H9 (cell line): ENCODE measurements around the gene WDR64. TPM values are rescaled to one million over a fixed set of nuclear protein-coding genes. Genes with fewer than 3 reads are reported as not detected.

Source experiments
- DNase-seq: peaks from one replicate; pipeline ENCODE4 v3.0.0-alpha.2; 2017
- H2AFZ ChIP-seq: one replicate; pipeline ENCODE4 v1.6.1; 2013; ENCODE audit warnings: mild to moderate bottlenecking, low read length, control low read depth, moderate library complexity
- H2AK5ac ChIP-seq: 2 replicates; pipeline ENCODE4 v1.6.1; 2013; ENCODE audit warnings: low read length, control low read depth, mixed read lengths; ENCODE audit not compliant: insufficient read length
- H2BK120ac ChIP-seq: one replicate; pipeline ENCODE4 v1.6.1; 2013; ENCODE audit warnings: low read depth, mild to moderate bottlenecking, low read length, control low read depth, inconsistent platforms; ENCODE audit not compliant: poor library complexity, severe bottlenecking
- H2BK12ac ChIP-seq: 2 replicates; pipeline ENCODE4 v1.6.1; 2013; ENCODE audit warnings: low read length, control low read depth, mixed read lengths, low read depth; ENCODE audit not compliant: insufficient read length
- H2BK15ac ChIP-seq: 2 replicates; pipeline ENCODE4 v1.6.1; 2013; ENCODE audit warnings: low read depth, low read length, control low read depth
- H2BK20ac ChIP-seq: one replicate; pipeline ENCODE4 v1.6.1; 2013; ENCODE audit warnings: low read depth, mild to moderate bottlenecking, low read length, control low read depth, inconsistent platforms; ENCODE audit not compliant: poor library complexity, severe bottlenecking
- H2BK5ac ChIP-seq: 2 replicates; pipeline ENCODE4 v1.6.1; 2013; ENCODE audit warnings: low read length, control low read depth, mixed read lengths; ENCODE audit not compliant: insufficient read length
- H3K14ac ChIP-seq: 2 replicates; pipeline ENCODE4 v1.6.1; 2013; ENCODE audit warnings: low read length, control low read depth; ENCODE audit not compliant: insufficient read depth
- H3K18ac ChIP-seq: 2 replicates; pipeline ENCODE4 v1.6.1; 2013; ENCODE audit warnings: low read depth, mild to moderate bottlenecking, mixed read lengths, low read length, control low read depth; ENCODE audit not compliant: insufficient read length
- H3K23ac ChIP-seq: 2 replicates; pipeline ENCODE4 v1.6.1; 2013; ENCODE audit warnings: low read length, control low read depth, mixed read lengths, low read depth; ENCODE audit not compliant: insufficient read length
- H3K23me2 ChIP-seq: 2 replicates; pipeline ENCODE4 v1.6.1; 2013; ENCODE audit warnings: low read depth, mild to moderate bottlenecking, mixed read lengths, low read length, control low read depth; ENCODE audit not compliant: insufficient read length, poor library complexity, severe bottlenecking
- H3K27ac ChIP-seq: 2 replicates; pipeline ENCODE4 v1.5.1; 2013; ENCODE audit warnings: low read length, control low read depth, mixed read lengths, low read depth; ENCODE audit not compliant: insufficient read length
- H3K27me3 ChIP-seq: 2 replicates; pipeline ENCODE4 v1.6.1; 2013; ENCODE audit warnings: low read length, control low read depth, inconsistent platforms; ENCODE audit not compliant: insufficient read depth
- H3K4ac ChIP-seq: 2 replicates; pipeline ENCODE4 v1.6.1; 2013; ENCODE audit warnings: low read depth, mild to moderate bottlenecking, control low read depth, inconsistent platforms, low read length, moderate library complexity
- H3K4me1 ChIP-seq: 2 replicates; pipeline ENCODE4 v1.6.1; 2013; ENCODE audit warnings: low read length, control low read depth, inconsistent platforms; ENCODE audit not compliant: insufficient read depth
- H3K4me2 ChIP-seq: 2 replicates; pipeline ENCODE4 v1.6.1; 2013; ENCODE audit warnings: low read length, control low read depth, mixed read lengths; ENCODE audit not compliant: insufficient read length, insufficient read depth
- H3K56ac ChIP-seq: 2 replicates; pipeline ENCODE4 v1.6.1; 2013; ENCODE audit warnings: low read depth, mild to moderate bottlenecking, mixed read lengths, low read length, control low read depth; ENCODE audit not compliant: insufficient read length
- H3K79me1 ChIP-seq: 2 replicates; pipeline ENCODE4 v1.6.1; 2013; ENCODE audit warnings: low read depth, mild to moderate bottlenecking, moderate library complexity, low read length, control low read depth, inconsistent platforms; ENCODE audit not compliant: insufficient read depth, poor library complexity, severe bottlenecking
- H3K79me2 ChIP-seq: 2 replicates; pipeline ENCODE4 v1.6.1; 2013; ENCODE audit warnings: low read length, control low read depth, inconsistent platforms; ENCODE audit not compliant: insufficient read depth
- H3K9ac ChIP-seq: 2 replicates; pipeline ENCODE4 v1.6.1; 2013; ENCODE audit warnings: low read length, control low read depth, mixed read lengths; ENCODE audit not compliant: insufficient read length; ENCODE audit errors: extremely low read depth
- H3K9me3 ChIP-seq: one replicate; pipeline ENCODE4 v1.6.1; 2013; ENCODE audit warnings: low read depth, low read length, inconsistent platforms; ENCODE audit not compliant: control insufficient read depth
- H3T11ph ChIP-seq: one replicate; pipeline ENCODE4 v1.6.1; 2013; ENCODE audit warnings: mild to moderate bottlenecking, low read length, control low read depth, inconsistent platforms
- H4K20me1 ChIP-seq: one replicate; pipeline ENCODE4 v1.6.1; 2013; ENCODE audit not compliant: control insufficient read depth, insufficient read length, insufficient read depth
- H4K5ac ChIP-seq: 2 replicates; pipeline ENCODE4 v1.6.1; 2013; ENCODE audit warnings: low read depth, mild to moderate bottlenecking, mixed read lengths, low read length, control low read depth; ENCODE audit not compliant: insufficient read length
- H4K8ac ChIP-seq: replicated peaks from 2 replicates; pipeline ENCODE4 v1.6.1; 2013; ENCODE audit warnings: low read length, control low read depth, mixed read lengths, low read depth; ENCODE audit not compliant: insufficient read length
- H4K91ac ChIP-seq: 2 replicates; pipeline ENCODE4 v1.6.1; 2013; ENCODE audit warnings: low read depth, mild to moderate bottlenecking, moderate library complexity, mixed read lengths, low read length, control low read depth; ENCODE audit not compliant: insufficient read length
- H3K27ac Mint-ChIP-seq, 3 experiments: 2 replicates in 2 of 3; 3 replicates in 1 of 3; pipeline ENCODE4 v1.8.0; 2020 to 2021; ENCODE audit warnings: mixed read lengths in 3 of 3, mild to moderate bottlenecking in 1 of 3, moderate library complexity in 1 of 3
- H3K27me3 Mint-ChIP-seq: 2 replicates; pipeline ENCODE4 v1.8.0; 2021; ENCODE audit warnings: low read depth, mild to moderate bottlenecking, moderate library complexity, mixed read lengths
- H3K36me3 Mint-ChIP-seq, 3 experiments: 2 replicates in 2 of 3; 3 replicates in 1 of 3; pipeline ENCODE4 v1.8.0; 2020 to 2021; ENCODE audit warnings: low read depth in 3 of 3, mixed read lengths in 3 of 3; ENCODE audit not compliant: insufficient read depth in 1 of 3
- H3K4me1 Mint-ChIP-seq, 2 experiments: 2 replicates each; pipeline ENCODE4 v1.8.0; 2020; ENCODE audit warnings: mixed read lengths in 2 of 2
- H3K4me3 Mint-ChIP-seq, 2 experiments: 2 replicates in 1 of 2; 3 replicates in 1 of 2; pipeline ENCODE4 v1.8.0; 2020 to 2021; ENCODE audit warnings: mild to moderate bottlenecking in 2 of 2, mixed read lengths in 2 of 2, moderate library complexity in 1 of 2
- H3K9me3 Mint-ChIP-seq, 2 experiments: 2 replicates in 1 of 2; 3 replicates in 1 of 2; pipeline ENCODE4 v1.8.0; 2020; ENCODE audit warnings: mild to moderate bottlenecking in 2 of 2, mixed read lengths in 2 of 2, moderate library complexity in 1 of 2
- CTCF ChIP-seq: fragments of 200-600 bp; sonication (generic); conservative IDR thresholded peaks from 3 replicates; pipeline ENCODE4 v1.8.0; 2021; ENCODE audit warnings: antibody characterized with exemption, mild to moderate bottlenecking
- WGBS: extraction: QIAGEN DNeasy Blood & Tissue Kit; methylation state at CpG from one replicate; pipeline ENCODE4 v1.1.7; 2013; ENCODE audit warnings: missing lambda C conversion rate, low lambda C conversion rate, mixed read lengths; ENCODE audit not compliant: insufficient read length; ENCODE audit errors: extremely low coverage; 5-methylcytosine and 5-hydroxymethylcytosine counted together
- total RNA-seq: library from RNA; stranded (reverse); gene quantifications from 2 replicates; pipeline ENCODE4 v1.2.1, GENCODE V29; 2021

Gene WDR64
- total RNA-seq, 1 experiment from 2014 or later = not detected

DNA sequence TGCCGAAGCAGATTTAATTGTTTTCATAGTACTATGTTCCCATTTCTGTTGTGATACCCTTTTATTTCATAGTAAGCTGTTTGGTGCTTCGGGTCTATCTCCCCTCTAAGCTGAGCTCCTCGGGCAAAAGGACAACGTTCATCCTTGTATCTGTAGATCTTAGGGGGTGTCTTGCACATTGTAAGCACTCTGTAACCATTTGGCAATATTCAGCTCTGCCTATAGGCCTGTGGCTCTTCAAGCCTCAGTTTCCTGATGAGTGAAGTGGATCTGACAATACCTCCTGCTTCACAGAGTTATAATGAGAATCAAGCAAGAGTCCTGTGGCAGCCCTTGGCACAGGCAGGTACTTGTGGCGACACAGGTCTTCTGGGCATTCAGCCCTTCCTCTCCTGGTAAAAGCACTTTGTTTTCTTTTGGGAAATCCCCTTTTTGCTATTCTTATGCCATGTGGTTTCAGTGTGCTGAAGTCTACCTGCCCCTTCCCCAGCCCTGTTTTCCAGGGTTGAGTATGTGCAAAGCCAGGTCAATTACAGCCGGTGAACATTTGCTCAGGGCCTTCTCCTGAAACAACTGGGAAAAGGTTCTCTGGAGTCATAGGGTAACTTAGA is 187.4 kb downstream of the WDR64 start:
- H2AFZ ChIP-seq = no peak overlapping the region
- H3K9me3 ChIP-seq = no peaks in the 10 kb centered on the region
- H2BK15ac ChIP-seq = no peak overlapping the region
- WGBS = no CpG with 5 or more reads among the region's 6 CpGs
- Mint-ChIP-seq H3K4me3 (no peak overlapping the region), H3K9me3 (no peaks in the 10 kb centered on the region), H3K27ac (no peak overlapping the region), H3K4me1 (no peaks in the 10 kb centered on the region), H3K27me3 (no peaks in the 10 kb centered on the region), H3K36me3 (no peaks in the 10 kb centered on the region)
- H3K9ac ChIP-seq = no peak overlapping the region
- H4K8ac ChIP-seq = no peak overlapping the region
- H4K91ac ChIP-seq = no peak overlapping the region
- no peak overlapping the region for H3K18ac ChIP-seq
- H3K79me2 ChIP-seq = no peaks in the 10 kb centered on the region
- H2AK5ac ChIP-seq = no peak overlapping the region
- H3K23ac ChIP-seq = no peak overlapping the region
- H3K27ac ChIP-seq = no peak overlapping the region
- no peaks in the 10 kb centered on the region for H3K27me3 ChIP-seq
- no peaks in the 10 kb centered on the region for H4K20me1 ChIP-seq
- no peak overlapping the region for H3K56ac ChIP-seq
- no peak overlapping the region for H2BK5ac ChIP-seq
- H3K23me2 ChIP-seq = no peaks in the 10 kb centered on the region
- no peak overlapping the region for H3K4me2 ChIP-seq
- H3T11ph ChIP-seq = no peak overlapping the region
- no peaks in the 10 kb centered on the region for H3K4me1 ChIP-seq
- no peak for DNase-seq
- no peak overlapping the region for H3K4ac ChIP-seq
- no peak for TF ChIP-seq CTCF
- no peak overlapping the region for H3K14ac ChIP-seq
- no peak overlapping the region for H2BK12ac ChIP-seq
- no peak overlapping the region for H2BK20ac ChIP-seq
- H3K79me1 ChIP-seq = no peaks in the 10 kb centered on the region
- H2BK120ac ChIP-seq = no peak overlapping the region
- no peak overlapping the region for H4K5ac ChIP-seq
